HEK293T (cell line): ENCODE measurements around the gene MYB.

Experiments
- BHLHE40 ChIP-seq: fragments of 450-650 bp; IDR thresholded peaks from 2 replicates; pipeline ENCODE4 v1.6.1; 2016; ENCODE audit warnings: mild to moderate bottlenecking, moderate library complexity, borderline replicate concordance
- ELF4 ChIP-seq: fragments of 450-650 bp; IDR thresholded peaks from 2 replicates; pipeline ENCODE4 v1.6.1; 2017; ENCODE audit warnings: antibody characterized with exemption
- FOXA1 ChIP-seq: fragments of 450-650 bp; IDR thresholded peaks from 2 replicates; pipeline ENCODE4 v1.6.1; 2016; ENCODE audit warnings: mild to moderate bottlenecking
- FOXK2 ChIP-seq: fragments of 450-650 bp; IDR thresholded peaks from 2 replicates; pipeline ENCODE4 v1.6.1; 2016; ENCODE audit warnings: mild to moderate bottlenecking
- NFRKB ChIP-seq: fragments of 450-650 bp; IDR thresholded peaks from 2 replicates; pipeline ENCODE4 v1.6.1; 2016; ENCODE audit warnings: mild to moderate bottlenecking, moderate library complexity
- SP1 ChIP-seq: fragments of 450-650 bp; IDR thresholded peaks from 2 replicates; pipeline ENCODE4 v1.6.1; 2017
- SUZ12 ChIP-seq: fragments of 450-650 bp; IDR thresholded peaks from 2 replicates; pipeline ENCODE4 v1.6.1; 2016; ENCODE audit warnings: mild to moderate bottlenecking
- TF ChIP-seq, protein P1 (sequence below): fragments of 450-650 bp; IDR thresholded peaks from 2 replicates; pipeline ENCODE4 v1.6.1; 2016

DNA sequence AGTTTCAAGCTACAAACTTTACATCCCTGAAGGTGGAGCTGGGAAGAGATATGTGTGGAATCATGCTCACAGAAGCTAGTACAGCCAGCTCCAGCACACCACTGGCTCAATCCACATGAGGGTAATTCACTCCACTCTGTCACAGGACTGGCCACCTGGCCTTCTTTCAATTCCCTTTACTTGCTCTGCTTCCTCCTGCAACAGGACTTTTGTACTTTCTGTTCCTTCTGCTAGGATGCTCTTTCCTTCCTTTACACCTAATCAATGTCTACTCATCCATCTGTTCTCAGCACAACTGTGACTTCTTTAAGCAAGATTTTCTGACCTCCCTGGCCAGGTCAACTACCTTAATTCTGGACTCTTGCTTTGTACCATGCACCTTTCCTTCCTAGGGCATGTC, 39.4 kb upstream of the MYB start:
- TF ChIP-seq FOXA1 (no peak), SP1 (no peak), BHLHE40 (no peak), FOXK2 (no peak), ELF4 (no peak), SUZ12 (no peak), NFRKB (no peak)
- TF ChIP-seq, protein P1, sequence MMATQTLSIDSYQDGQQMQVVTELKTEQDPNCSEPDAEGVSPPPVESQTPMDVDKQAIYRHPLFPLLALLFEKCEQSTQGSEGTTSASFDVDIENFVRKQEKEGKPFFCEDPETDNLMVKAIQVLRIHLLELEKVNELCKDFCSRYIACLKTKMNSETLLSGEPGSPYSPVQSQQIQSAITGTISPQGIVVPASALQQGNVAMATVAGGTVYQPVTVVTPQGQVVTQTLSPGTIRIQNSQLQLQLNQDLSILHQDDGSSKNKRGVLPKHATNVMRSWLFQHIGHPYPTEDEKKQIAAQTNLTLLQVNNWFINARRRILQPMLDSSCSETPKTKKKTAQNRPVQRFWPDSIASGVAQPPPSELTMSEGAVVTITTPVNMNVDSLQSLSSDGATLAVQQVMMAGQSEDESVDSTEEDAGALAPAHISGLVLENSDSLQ = no peak
